Mammary epithelial cell (primary cell): Measurements from ENCODE around the gene SLAMF1.

Source experiments
- EZH2 ChIP-seq: IDR thresholded peaks from 2 replicates; pipeline ENCODE4 v1.6.1; 2012; ENCODE audit warnings: low read length, inconsistent platforms, borderline replicate concordance
- TF ChIP-seq, protein P1 (sequence below), 2 donors: IDR thresholded peaks in 1 of 2; conservative IDR thresholded peaks in 1 of 2; 2 replicates each; pipeline ENCODE4 v1.5.1; 2011 to 2012; ENCODE audit warnings: inconsistent platforms in 2 of 2, low read length in 2 of 2, mild to moderate bottlenecking in 2 of 2, control low read depth in 1 of 2, low read depth in 1 of 2; ENCODE audit not compliant: insufficient read depth in 1 of 2; ENCODE audit errors: extremely low read depth in 1 of 2

DNA sequence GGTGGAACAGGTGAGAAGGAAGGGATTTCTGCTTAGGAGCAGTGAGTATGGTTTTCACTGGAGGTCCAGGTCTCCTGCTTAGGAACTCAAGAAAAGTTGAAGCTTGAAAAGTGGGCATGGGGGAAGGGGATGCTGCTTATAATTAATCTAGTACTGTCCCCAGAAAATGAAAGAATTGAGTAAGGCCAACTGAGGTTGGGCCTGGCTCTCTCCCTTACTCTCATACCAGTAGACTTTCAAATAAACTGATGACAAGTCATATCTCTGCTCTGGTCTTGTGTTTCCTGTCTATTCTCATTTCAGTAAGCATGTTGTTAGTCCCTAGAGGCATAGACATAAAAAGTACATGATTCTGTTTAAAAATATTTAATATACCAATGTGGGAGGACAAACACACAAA is 38.4 kb upstream of the SLAMF1 start:
- TF ChIP-seq, protein P1, sequence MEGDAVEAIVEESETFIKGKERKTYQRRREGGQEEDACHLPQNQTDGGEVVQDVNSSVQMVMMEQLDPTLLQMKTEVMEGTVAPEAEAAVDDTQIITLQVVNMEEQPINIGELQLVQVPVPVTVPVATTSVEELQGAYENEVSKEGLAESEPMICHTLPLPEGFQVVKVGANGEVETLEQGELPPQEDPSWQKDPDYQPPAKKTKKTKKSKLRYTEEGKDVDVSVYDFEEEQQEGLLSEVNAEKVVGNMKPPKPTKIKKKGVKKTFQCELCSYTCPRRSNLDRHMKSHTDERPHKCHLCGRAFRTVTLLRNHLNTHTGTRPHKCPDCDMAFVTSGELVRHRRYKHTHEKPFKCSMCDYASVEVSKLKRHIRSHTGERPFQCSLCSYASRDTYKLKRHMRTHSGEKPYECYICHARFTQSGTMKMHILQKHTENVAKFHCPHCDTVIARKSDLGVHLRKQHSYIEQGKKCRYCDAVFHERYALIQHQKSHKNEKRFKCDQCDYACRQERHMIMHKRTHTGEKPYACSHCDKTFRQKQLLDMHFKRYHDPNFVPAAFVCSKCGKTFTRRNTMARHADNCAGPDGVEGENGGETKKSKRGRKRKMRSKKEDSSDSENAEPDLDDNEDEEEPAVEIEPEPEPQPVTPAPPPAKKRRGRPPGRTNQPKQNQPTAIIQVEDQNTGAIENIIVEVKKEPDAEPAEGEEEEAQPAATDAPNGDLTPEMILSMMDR (conservative IDR thresholded peaks at IDR 0.05 in 1 of 2, IDR thresholded peaks at IDR 0.05 in 1 of 2; ENCODE audit: extremely low read depth in 1 of 2, insufficient read depth in 1 of 2, low read depth in 1 of 2, low read length in 2 of 2), result no peak
- TF ChIP-seq EZH2, result no peak
